H1 (cell line): ENCODE measurements around the gene MED12L. TPM values are rescaled to one million over a fixed set of nuclear protein-coding genes. Genes with fewer than 3 reads are reported as not detected.

Experiments
- BACH1 ChIP-seq: IDR thresholded peaks from 2 replicates; pipeline ENCODE4 v1.6.1; 2012; ENCODE audit warnings: low read length, improper control_type of control experiment
- CBX8 ChIP-seq: fragments of 300-800, 300-1000 bp; sonication (generic); IDR thresholded peaks from 2 replicates; pipeline ENCODE4 v1.7.1; 2016; ENCODE audit warnings: low read depth, low read length, borderline replicate concordance
- CHD7 ChIP-seq: fragments of 300-600 bp; sonication (generic); IDR thresholded peaks from 2 replicates; pipeline ENCODE4 v1.7.1; 2012; ENCODE audit warnings: low read length, moderate library complexity, mild to moderate bottlenecking, inconsistent platforms; ENCODE audit not compliant: insufficient replicate concordance
- EGR1 ChIP-seq: IDR thresholded peaks from 2 replicates; pipeline ENCODE4 v1.6.1; 2011; ENCODE audit warnings: low read depth, low read length, borderline replicate concordance
- PHF8 ChIP-seq: fragments of 200-600 bp; sonication (generic); conservative IDR thresholded peaks from 2 replicates; pipeline ENCODE4 v1.7.1; 2012; ENCODE audit warnings: low read depth, mild to moderate bottlenecking, inconsistent platforms, low read length, moderate library complexity
- POLR2AphosphoS5 ChIP-seq: IDR thresholded peaks from 2 replicates; pipeline ENCODE4 v1.6.1; 2011; ENCODE audit warnings: low read depth, low read length
- POU5F1 ChIP-seq: IDR thresholded peaks from 2 replicates; pipeline ENCODE4 v1.6.1; 2011; ENCODE audit warnings: low read depth, mild to moderate bottlenecking, low read length, moderate library complexity
- RNF2 ChIP-seq: fragments of 200-900, 300-1000 bp; sonication (generic); IDR thresholded peaks from 2 replicates; pipeline ENCODE4 v1.7.1; 2016; ENCODE audit warnings: borderline replicate concordance, low read depth, mild to moderate bottlenecking, antibody characterized with exemption, low read length; ENCODE audit not compliant: poor library complexity, severe bottlenecking; ENCODE audit errors: missing control alignments
- SRF ChIP-seq: IDR thresholded peaks from 2 replicates; pipeline ENCODE4 v1.6.1; 2011; ENCODE audit warnings: mild to moderate bottlenecking, low read depth, low read length, moderate library complexity
- polyA plus RNA-seq, 7 experiments: library from polyadenylated mRNA; depleted of rRNA in 3 of 7; stranded (reverse) in 5 of 7; unstranded in 2 of 7; fragments of >200 nt in 5 of 7; fragments of 200-250 nt in 2 of 7; gene quantifications; 1 replicate in 5 of 7; 2 replicates in 1 of 7; 4 replicates in 1 of 7; pipeline versions ENCODE4 v1.2.1 to v1.2.3, GENCODE V29; 2011 to 2013; ENCODE audit warnings: missing spikeins in 2 of 7, mixed read lengths in 2 of 7
- total RNA-seq: library from RNA; stranded (reverse); fragmentation: NEBNext Ultra II Directional; extraction: Animal tissue kit (Norgen Biotek cat#: 25700); gene quantifications from 2 replicates; pipeline ENCODE4 v1.2.1, GENCODE V29; 2021
- TF ChIP-seq, protein P1 (sequence below): IDR thresholded peaks from 2 replicates; pipeline ENCODE4 v1.6.1; 2011; ENCODE audit warnings: low read length, improper control_type of control experiment

MED12L gene
- total and polyA plus RNA-seq, 2 of the 8 experiments (the other 6 are each of a cell fraction or from before 2014, with no cell fraction given) = 3.6 to 26.2 TPM

GRCh38 chr3:151480492-151480891 lies 395.0 kb downstream of the MED12L start (continued):
- TF ChIP-seq CHD7 (no peak), SRF (no peak), POLR2AphosphoS5 (no peak), POU5F1 (no peak), PHF8 (no peak), CBX8 (no peak), RNF2 (no peak), BACH1 (no peak), EGR1 (no peak)
- TF ChIP-seq, protein P1, sequence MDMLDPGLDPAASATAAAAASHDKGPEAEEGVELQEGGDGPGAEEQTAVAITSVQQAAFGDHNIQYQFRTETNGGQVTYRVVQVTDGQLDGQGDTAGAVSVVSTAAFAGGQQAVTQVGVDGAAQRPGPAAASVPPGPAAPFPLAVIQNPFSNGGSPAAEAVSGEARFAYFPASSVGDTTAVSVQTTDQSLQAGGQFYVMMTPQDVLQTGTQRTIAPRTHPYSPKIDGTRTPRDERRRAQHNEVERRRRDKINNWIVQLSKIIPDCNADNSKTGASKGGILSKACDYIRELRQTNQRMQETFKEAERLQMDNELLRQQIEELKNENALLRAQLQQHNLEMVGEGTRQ = no peak
